Glutamatergic neuron (in vitro differentiated cells): Measurements from ENCODE around the gene TAC3. TPM values are rescaled to one million over a fixed set of nuclear protein-coding genes. Genes with fewer than 3 reads are reported as not detected.
"Not testable (repeated sequence)": the region's sequence is repeated elsewhere in the genome, so short reads cannot be mapped to it uniquely, and the experiment has no call there.

Experiments
- DNase-seq: peaks from one replicate; pipeline ENCODE4 v3.0.0; 2022
- H3K27ac Mint-ChIP-seq: one replicate; pipeline ENCODE4 v1.8.0; 2020; ENCODE audit warnings: mild to moderate bottlenecking, mixed read lengths, inconsistent platforms; ENCODE audit not compliant: unreplicated experiment
- H3K27me3 Mint-ChIP-seq: one replicate; pipeline ENCODE4 v1.8.0; 2020; ENCODE audit warnings: mild to moderate bottlenecking, moderate library complexity, mixed read lengths, inconsistent platforms; ENCODE audit not compliant: unreplicated experiment
- H3K36me3 Mint-ChIP-seq: one replicate; pipeline ENCODE4 v1.8.0; 2020; ENCODE audit warnings: mild to moderate bottlenecking, mixed read lengths, inconsistent platforms; ENCODE audit not compliant: unreplicated experiment
- H3K4me1 Mint-ChIP-seq: one replicate; pipeline ENCODE4 v1.8.0; 2020; ENCODE audit warnings: mild to moderate bottlenecking, low read depth, mixed read lengths, inconsistent platforms; ENCODE audit not compliant: unreplicated experiment
- H3K4me3 Mint-ChIP-seq: one replicate; pipeline ENCODE4 v1.8.0; 2020; ENCODE audit warnings: mild to moderate bottlenecking, mixed read lengths, inconsistent platforms; ENCODE audit not compliant: unreplicated experiment
- H3K9me3 Mint-ChIP-seq: one replicate; pipeline ENCODE4 v1.8.0; 2020; ENCODE audit warnings: mild to moderate bottlenecking, moderate library complexity, mixed read lengths, inconsistent platforms; ENCODE audit not compliant: unreplicated experiment
- CTCF ChIP-seq: fragments of 200-600 bp; sonication (generic); IDR thresholded peaks from one replicate; pipeline ENCODE4 v1.5.0; 2021; ENCODE audit not compliant: partially characterized antibody, unreplicated experiment
- total RNA-seq: library from RNA; stranded (reverse); fragmentation: NEBNext Ultra II Directional; extraction: Animal tissue kit (Norgen Biotek cat#: 25700); gene quantifications from one replicate; pipeline ENCODE4 v1.2.1, GENCODE V29; 2021; ENCODE audit not compliant: unreplicated experiment

The TAC3 gene
- total RNA-seq, 1 donor from 2014 or later = 0.74 TPM

DNA sequence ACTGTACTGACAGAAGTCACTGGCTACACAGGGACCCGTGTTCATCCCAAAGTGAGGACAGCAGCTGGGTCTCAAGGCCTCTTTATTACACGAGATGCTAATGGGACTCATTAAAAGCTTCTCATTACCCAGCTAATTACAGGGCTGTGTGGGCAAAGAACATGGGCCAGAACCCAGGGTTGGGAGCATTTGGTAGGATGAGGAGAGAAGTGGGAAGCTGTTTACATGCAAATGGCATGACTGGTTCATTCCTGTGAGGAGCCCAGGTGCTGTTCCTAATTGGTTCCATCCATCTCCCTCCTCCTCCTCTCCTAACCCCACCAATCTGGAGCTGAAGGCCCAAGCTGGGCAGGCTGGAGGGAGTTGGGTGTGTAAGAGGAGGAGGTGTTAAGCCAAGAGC lies 8.9 kb upstream of the TAC3 start:
- Mint-ChIP-seq H3K27me3 (peaks cover 5% of the 10 kb centered on the region), H3K9me3 (peaks cover 2% of the 10 kb centered on the region), H3K36me3 (no peaks in the 10 kb centered on the region), H3K4me1 (peaks cover 18% of the 10 kb centered on the region), H3K4me3 (no peak overlapping the region), H3K27ac (no peak overlapping the region)
- no peak for DNase-seq
- TF ChIP-seq CTCF = no peak

GRCh38 chr12:57022324-57022723 lies 6.0 kb upstream of the TAC3 start:
- H3K4me1 Mint-ChIP-seq, H3K4me3 Mint-ChIP-seq, H3K36me3 Mint-ChIP-seq, DNase-seq, H3K27me3 Mint-ChIP-seq, H3K9me3 Mint-ChIP-seq, H3K27ac Mint-ChIP-seq: not testable (repeated sequence)

GRCh38 chr12:57019983-57020719 lies 3.8 kb upstream of the TAC3 start:
- H3K4me1 Mint-ChIP-seq = no peaks in the 10 kb centered on the region
- H3K27ac Mint-ChIP-seq = no peak overlapping the region
- H3K9me3 Mint-ChIP-seq = peaks cover 2% of the 10 kb centered on the region
- peaks cover 5% of the 10 kb centered on the region for H3K27me3 Mint-ChIP-seq
- no peak overlapping the region for H3K4me3 Mint-ChIP-seq
- no peak for TF ChIP-seq CTCF
- no peak for DNase-seq
- H3K36me3 Mint-ChIP-seq = no peaks in the 10 kb centered on the region

GRCh38 chr12:57018906-57019305 lies 2.6 kb upstream of the TAC3 start:
- Mint-ChIP-seq H3K27ac (no peak overlapping the region), H3K9me3 (peaks cover 2% of the 10 kb centered on the region), H3K4me1 (no peaks in the 10 kb centered on the region), H3K27me3 (peaks cover 6% of the 10 kb centered on the region), H3K4me3 (no peak overlapping the region), H3K36me3 (no peaks in the 10 kb centered on the region)
- DNase-seq = no peak
- no peak for TF ChIP-seq CTCF

- H3K27me3 Mint-ChIP-seq, H3K9me3 Mint-ChIP-seq, H3K27ac Mint-ChIP-seq, H3K4me1 Mint-ChIP-seq, H3K4me3 Mint-ChIP-seq, H3K36me3 Mint-ChIP-seq, DNase-seq: not testable (repeated sequence)
Measured at GRCh38 chr12:57018353-57018752, 2.0 kb upstream of the TAC3 start.

- H3K4me3 Mint-ChIP-seq = peak overlapping the region; percentile 70
- H3K36me3 Mint-ChIP-seq = no peaks in the 10 kb centered on the region
- H3K4me1 Mint-ChIP-seq = no peaks in the 10 kb centered on the region
- H3K9me3 Mint-ChIP-seq = no peaks in the 10 kb centered on the region
- TF ChIP-seq CTCF = no peak
- H3K27me3 Mint-ChIP-seq = peaks cover 5% of the 10 kb centered on the region
- no peak for DNase-seq
- H3K27ac Mint-ChIP-seq = no peak overlapping the region
Measured at GRCh38 chr12:57012600-57013465, 3.5 kb downstream of the TAC3 start.
